HEK293 (cell line): Measurements from ENCODE around the gene IL1RAPL1.

Experiments used
- CTCF ChIA-PET: fragments of 350-600 bp; formaldehyde crosslinking; extraction: SDS; loops from one replicate; lab custom pipeline; 2021; ENCODE audit warnings: antibody characterized with exemption; lab: Yijun Ruan, JAX
- POLR2A ChIA-PET: fragments of 300-600 bp; formaldehyde crosslinking; extraction: SDS; loops from one replicate; lab custom pipeline; 2020; ENCODE audit warnings: antibody characterized with exemption, inconsistent platforms; lab: Yijun Ruan, JAX
- H3K27ac ChIP-seq: fragments of 200-500 bp; sonication (Bioruptor generic); 2 replicates; pipeline ENCODE4 v1.5.1; 2014; ENCODE audit warnings: low read depth, low read length, control low read depth, inconsistent platforms; ENCODE audit errors: extremely low read depth
- H3K36me3 ChIP-seq, 2 experiments: fragments of 200-500 bp in 1 of 2; sonication (Bioruptor generic) in 1 of 2; 1 replicate in 1 of 2; 2 replicates in 1 of 2; pipeline ENCODE4 v1.5.1; 2014 to 2017; ENCODE audit warnings: inconsistent platforms in 2 of 2, low read length in 2 of 2; ENCODE audit not compliant: control insufficient read depth in 2 of 2, insufficient read depth in 1 of 2
- H3K4me1 ChIP-seq: fragments of 200-500 bp; sonication (Bioruptor generic); 2 replicates; pipeline ENCODE4 v1.5.1; 2014; ENCODE audit warnings: mild to moderate bottlenecking, low read length, inconsistent platforms; ENCODE audit not compliant: control insufficient read depth, insufficient read depth
- H3K4me3 ChIP-seq: 2 replicates; pipeline ENCODE4 v1.5.1; 2011; ENCODE audit warnings: low read depth, mild to moderate bottlenecking, control low read depth, low read length, moderate library complexity
- H3K9me3 ChIP-seq: fragments of 200-500 bp; sonication (Bioruptor generic); 2 replicates; pipeline ENCODE4 v1.5.1; 2014; ENCODE audit warnings: low read depth, low read length, inconsistent platforms; ENCODE audit not compliant: control insufficient read depth, insufficient read depth
- HOXD13 ChIP-seq: sonication (generic); formaldehyde crosslinking; IDR thresholded peaks from 2 replicates; pipeline ENCODE4 v1.8.0; 2022; ENCODE audit warnings: missing genetic modification reagents, borderline replicate concordance
- MEIS1 ChIP-seq: sonication (generic); formaldehyde crosslinking; IDR thresholded peaks from 2 replicates; pipeline ENCODE4 v1.8.1; 2022; ENCODE audit warnings: missing genetic modification reagents, mild to moderate bottlenecking, borderline replicate concordance
- TSHZ1 ChIP-seq: fragments of 450-650 bp; formaldehyde crosslinking; IDR thresholded peaks from 2 replicates; pipeline ENCODE4 v1.5.1; 2016; ENCODE audit warnings: missing biosample characterization, missing genetic modification characterization, borderline replicate concordance
- YY2 ChIP-seq: fragments of 450-650 bp; formaldehyde crosslinking; IDR thresholded peaks from 2 replicates; pipeline ENCODE4 v1.5.1; 2016; ENCODE audit warnings: missing biosample characterization, missing genetic modification characterization
- ZBTB17 ChIP-seq: fragments of 450-650 bp; formaldehyde crosslinking; IDR thresholded peaks from 2 replicates; pipeline ENCODE4 v1.5.1; 2016; ENCODE audit warnings: missing biosample characterization, missing genetic modification characterization
- ZBTB48 ChIP-seq: fragments of 450-650 bp; formaldehyde crosslinking; IDR thresholded peaks from 2 replicates; pipeline ENCODE4 v1.5.1; 2016; ENCODE audit warnings: missing biosample characterization, missing genetic modification characterization
- ZFP41 ChIP-seq: fragments of 450-650 bp; formaldehyde crosslinking; IDR thresholded peaks from 2 replicates; pipeline ENCODE4 v1.5.1; 2016; ENCODE audit warnings: missing biosample characterization, missing genetic modification characterization, borderline replicate concordance
- ZIC2 ChIP-seq: fragments of 450-650 bp; formaldehyde crosslinking; IDR thresholded peaks from 2 replicates; pipeline ENCODE4 v1.5.1; 2016; ENCODE audit warnings: missing biosample characterization, missing genetic modification characterization
- ZNF10 ChIP-seq: fragments of 450-650 bp; formaldehyde crosslinking; IDR thresholded peaks from 2 replicates; pipeline ENCODE4 v1.5.1; 2017; ENCODE audit warnings: missing biosample characterization, missing genetic modification characterization
- ZNF26 ChIP-seq: fragments of 450-650 bp; formaldehyde crosslinking; IDR thresholded peaks from 2 replicates; pipeline ENCODE4 v1.5.1; 2016; ENCODE audit warnings: missing biosample characterization, missing genetic modification characterization
- ZNF302 ChIP-seq: fragments of 450-650 bp; formaldehyde crosslinking; IDR thresholded peaks from 2 replicates; pipeline ENCODE4 v1.5.1; 2016; ENCODE audit warnings: missing biosample characterization, missing genetic modification characterization, low read depth
- ZNF311 ChIP-seq: fragments of 450-650 bp; formaldehyde crosslinking; IDR thresholded peaks from 2 replicates; pipeline ENCODE4 v1.5.1; 2017; ENCODE audit warnings: missing biosample characterization, missing genetic modification characterization, borderline replicate concordance
- ZNF335 ChIP-seq: fragments of 450-650 bp; formaldehyde crosslinking; conservative IDR thresholded peaks from 2 replicates; pipeline ENCODE4 v1.5.1; 2016; ENCODE audit warnings: missing biosample characterization, missing genetic modification characterization
- ZNF398 ChIP-seq: fragments of 450-650 bp; formaldehyde crosslinking; IDR thresholded peaks from 2 replicates; pipeline ENCODE4 v1.5.1; 2017; ENCODE audit warnings: missing biosample characterization, missing genetic modification characterization
- ZNF426 ChIP-seq: fragments of 450-650 bp; formaldehyde crosslinking; IDR thresholded peaks from 2 replicates; pipeline ENCODE4 v1.5.1; 2017; ENCODE audit warnings: missing biosample characterization, missing genetic modification characterization, mild to moderate bottlenecking, inconsistent platforms, moderate library complexity
- ZNF433 ChIP-seq: fragments of 450-650 bp; formaldehyde crosslinking; IDR thresholded peaks from 2 replicates; pipeline ENCODE4 v1.5.1; 2016; ENCODE audit warnings: missing biosample characterization, missing genetic modification characterization, low read depth
- ZNF473 ChIP-seq: fragments of 450-650 bp; formaldehyde crosslinking; IDR thresholded peaks from 2 replicates; pipeline ENCODE4 v1.5.1; 2017; ENCODE audit warnings: missing biosample characterization, missing genetic modification characterization
- ZNF549 ChIP-seq: fragments of 450-650 bp; IDR thresholded peaks from 2 replicates; pipeline ENCODE4 v1.5.1; 2018; ENCODE audit warnings: missing biosample characterization, missing genetic modification characterization, mild to moderate bottlenecking, inconsistent platforms, moderate library complexity
- ZNF555 ChIP-seq: fragments of 450-650 bp; formaldehyde crosslinking; conservative IDR thresholded peaks from 2 replicates; pipeline ENCODE4 v1.5.1; 2017; ENCODE audit warnings: missing biosample characterization, mild to moderate bottlenecking, missing genetic modification characterization, inconsistent platforms
- ZNF624 ChIP-seq: fragments of 450-650 bp; formaldehyde crosslinking; IDR thresholded peaks from 2 replicates; pipeline ENCODE4 v1.5.1; 2017; ENCODE audit warnings: missing biosample characterization, missing genetic modification characterization
- ZNF664 ChIP-seq: fragments of 450-650 bp; formaldehyde crosslinking; IDR thresholded peaks from 2 replicates; pipeline ENCODE4 v1.5.1; 2016; ENCODE audit warnings: missing biosample characterization, missing genetic modification characterization
- ZNF670 ChIP-seq: fragments of 450-650 bp; formaldehyde crosslinking; IDR thresholded peaks from 2 replicates; pipeline ENCODE4 v1.5.1; 2016; ENCODE audit warnings: missing biosample characterization, missing genetic modification characterization, low read depth
- ZNF701 ChIP-seq: fragments of 450-650 bp; formaldehyde crosslinking; IDR thresholded peaks from 2 replicates; pipeline ENCODE4 v1.5.1; 2016; ENCODE audit warnings: missing biosample characterization, missing genetic modification characterization
- ZNF707 ChIP-seq: fragments of 450-650 bp; formaldehyde crosslinking; IDR thresholded peaks from 2 replicates; pipeline ENCODE4 v1.5.1; 2016; ENCODE audit warnings: missing biosample characterization, missing genetic modification characterization
- ZNF768 ChIP-seq: fragments of 450-650 bp; formaldehyde crosslinking; IDR thresholded peaks from 2 replicates; pipeline ENCODE4 v1.5.1; 2018; ENCODE audit warnings: missing biosample characterization, mild to moderate bottlenecking, missing genetic modification characterization
- ZSCAN18 ChIP-seq: fragments of 450-650 bp; formaldehyde crosslinking; IDR thresholded peaks from 2 replicates; pipeline ENCODE4 v1.5.1; 2016; ENCODE audit warnings: missing biosample characterization, missing genetic modification characterization
- ZSCAN23 ChIP-seq: fragments of 450-650 bp; formaldehyde crosslinking; IDR thresholded peaks from 2 replicates; pipeline ENCODE4 v1.5.1; 2016; ENCODE audit warnings: missing biosample characterization, missing genetic modification characterization

Gene IL1RAPL1

GRCh38 chrX:29842552-29842951, 1255.3 kb downstream of the IL1RAPL1 start (continued):
- TF ChIP-seq ZNF398 (tag by site-specific recombination) (no peak), ZNF768 (no peak), MEIS1 (no peak), ZNF473 (tag by site-specific recombination) (no peak), ZNF555 (tag by site-specific recombination) (no peak), ZNF549 (tag by site-specific recombination) (no peak), ZIC2 (no peak), YY2 (tag by site-specific recombination) (no peak), HOXD13 (CRISPR knock-in tag) (no peak), ZNF335 (tag by site-specific recombination) (no peak), ZNF302 (tag by site-specific recombination) (no peak)

GRCh38 chrX:29851857-29852605, 1264.8 kb downstream of the IL1RAPL1 start:
- TF ChIP-seq ZBTB48 (tag by site-specific recombination) (no peak), ZIC2 (no peak), ZNF426 (tag by site-specific recombination) (no peak), ZNF664 (tag by site-specific recombination) (no peak), ZNF10 (no peak), ZSCAN23 (tag by site-specific recombination) (no peak), ZNF701 (tag by site-specific recombination) (no peak), ZBTB17 (tag by site-specific recombination) (no peak), ZNF311 (tag by site-specific recombination) (no peak), ZSCAN18 (tag by site-specific recombination) (no peak)
- H3K9me3 ChIP-seq = no peaks in the 10 kb centered on the region
- H3K4me1 ChIP-seq = no peaks in the 10 kb centered on the region
- POLR2A ChIA-PET = no interaction called here
- CTCF ChIA-PET = no interaction called here
- H3K4me3 ChIP-seq = no peak overlapping the region
- H3K36me3 ChIP-seq = no peaks in the 10 kb centered on the region
- no peak overlapping the region for H3K27ac ChIP-seq

GRCh38 chrX:29852767-29853166, 1265.5 kb downstream of the IL1RAPL1 start:
- no peak overlapping the region for H3K27ac ChIP-seq
- no peaks in the 10 kb centered on the region for H3K9me3 ChIP-seq
- H3K4me1 ChIP-seq = no peaks in the 10 kb centered on the region
- ChIA-PET CTCF (interaction anchor here (0.7 kb wide), 1 partner anchor 62 kb away, joined by 3 read pairs; no protein-coding TSS in a partner anchor), POLR2A (no interaction called here)
- H3K36me3 ChIP-seq = no peaks in the 10 kb centered on the region
- no peak overlapping the region for H3K4me3 ChIP-seq
- no peak for TF ChIP-seq ZNF624 (tag by site-specific recombination)
- TF ChIP-seq TSHZ1 (tag by site-specific recombination) = no peak
- no peak for TF ChIP-seq ZNF707 (tag by site-specific recombination)
- no peak for TF ChIP-seq ZNF670
- TF ChIP-seq ZIC2 = no peak
- no peak for TF ChIP-seq ZNF26 (tag by site-specific recombination)
- TF ChIP-seq ZFP41 = no peak
- no peak for TF ChIP-seq ZNF433
